Spinal cord (tissue), 10 donors: ENCODE data around the gene UBE2E2. TPM values are rescaled to one million over a fixed set of nuclear protein-coding genes. Genes with fewer than 3 reads are reported as not detected.
"Not testable (repeated sequence)": the region's sequence is repeated elsewhere in the genome, so short reads cannot be mapped to it uniquely, and the experiment has no call there.

ENCODE experiments used
- DNase-seq, 6 donors: peaks; one replicate each; pipeline versions ENCODE4 v3.0.0 to v3.0.0-alpha.2; 2013 to 2015; ENCODE audit warnings: low spot score in 6 of 6, low read depth in 4 of 6
- H3K27ac ChIP-seq: one replicate; pipeline ENCODE4 v1.5.1; 2013; ENCODE audit warnings: low read depth, low read length, control low read depth
- H3K27me3 ChIP-seq: one replicate; pipeline ENCODE4 v1.6.1; 2013; ENCODE audit warnings: low read length; ENCODE audit not compliant: control insufficient read depth, insufficient read depth
- H3K36me3 ChIP-seq: one replicate; pipeline ENCODE4 v1.6.1; 2013; ENCODE audit warnings: low read length; ENCODE audit not compliant: control insufficient read depth, insufficient read depth
- H3K4me1 ChIP-seq: one replicate; pipeline ENCODE4 v1.6.1; 2013; ENCODE audit warnings: low read length; ENCODE audit not compliant: control insufficient read depth, insufficient read depth
- H3K4me3 ChIP-seq: one replicate; pipeline ENCODE4 v1.5.1; 2013; ENCODE audit warnings: low read depth, low read length, control low read depth
- H3K9me3 ChIP-seq: one replicate; pipeline ENCODE4 v1.6.1; 2013; ENCODE audit warnings: low read length; ENCODE audit not compliant: control insufficient read depth, insufficient read depth
- WGBS: methylation state at CpG from one replicate; pipeline ENCODE4 v1.1.5; 2013; ENCODE audit warnings: missing lambda C conversion rate; ENCODE audit not compliant: insufficient coverage; 5-methylcytosine and 5-hydroxymethylcytosine counted together
- polyA plus RNA-seq, 2 donors: library from polyadenylated mRNA; unstranded; fragments of 120-200 nt; gene quantifications; one replicate each; pipeline ENCODE4 v1.2.1, GENCODE V29; 2013; ENCODE audit not compliant: insufficient read length in 2 of 2
- total RNA-seq, 2 donors: library from RNA; depleted of rRNA in 1 of 2; stranded (reverse); fragments of 120-200 nt in 1 of 2; fragments of >200 nt in 1 of 2; gene quantifications; one replicate each; pipeline versions ENCODE4 v1.2.3 to v1.2.4, GENCODE V29; 2013 to 2014
- donor health status: healthy.

UBE2E2 gene
- total and polyA plus RNA-seq, 4 donors, result 38.8 to 144 (median 82.6) TPM

- 100% methylated on average over 1 of the region's 6 CpGs for WGBS
- Histone ChIP-seq H3K27me3 (no peaks in the 10 kb centered on the region), H3K27ac (no peak overlapping the region), H3K4me1 (no peaks in the 10 kb centered on the region), H3K36me3 (no peaks in the 10 kb centered on the region), H3K4me3 (no peak overlapping the region), H3K9me3 (no peaks in the 10 kb centered on the region)
- DNase-seq, result no peak
Measured at GRCh38 chr3:23329471-23330105, 126.5 kb downstream of the UBE2E2 start.

GRCh38 chr3:23330568-23330967, 127.4 kb downstream of the UBE2E2 start:
- H3K27ac ChIP-seq, result no peak overlapping the region
- no peaks in the 10 kb centered on the region for H3K4me1 ChIP-seq
- no peaks in the 10 kb centered on the region for H3K36me3 ChIP-seq
- no peak overlapping the region for H3K4me3 ChIP-seq
- no peaks in the 10 kb centered on the region for H3K9me3 ChIP-seq
- no peaks in the 10 kb centered on the region for H3K27me3 ChIP-seq
- no CpG with 5 or more reads among the region's 1 CpG for WGBS
- DNase-seq, result no peak

GRCh38 chr3:23331141-23331935, 128.2 kb downstream of the UBE2E2 start:
- Histone ChIP-seq H3K4me1 (no peaks in the 10 kb centered on the region), H3K9me3 (no peaks in the 10 kb centered on the region), H3K27me3 (no peaks in the 10 kb centered on the region), H3K4me3 (no peak overlapping the region), H3K27ac (no peak overlapping the region), H3K36me3 (no peaks in the 10 kb centered on the region)
- 83% methylated on average over 1 of the region's 1 CpG for WGBS
- DNase-seq, result no peak

GRCh38 chr3:23333633-23334032, 130.5 kb downstream of the UBE2E2 start:
- Histone ChIP-seq H3K36me3 (no peaks in the 10 kb centered on the region), H3K9me3 (no peaks in the 10 kb centered on the region), H3K27ac (no peak overlapping the region), H3K27me3 (no peaks in the 10 kb centered on the region), H3K4me3 (no peak overlapping the region), H3K4me1 (no peaks in the 10 kb centered on the region)
- no peak for DNase-seq
- WGBS, result no CpG with 5 or more reads among the region's 2 CpGs

GRCh38 chr3:23336853-23337252, 133.7 kb downstream of the UBE2E2 start:
- no CpG with 5 or more reads among the region's 4 CpGs for WGBS

GRCh38 chr3:23341147-23341838, 138.2 kb downstream of the UBE2E2 start:
- Histone ChIP-seq H3K9me3 (no peaks in the 10 kb centered on the region), H3K27me3 (no peaks in the 10 kb centered on the region), H3K4me3 (no peak overlapping the region), H3K4me1 (no peaks in the 10 kb centered on the region), H3K27ac (no peak overlapping the region), H3K36me3 (no peaks in the 10 kb centered on the region)
- no CpG with 5 or more reads among the region's 1 CpG for WGBS
- DNase-seq, result no peak

More at GRCh38 chr3:23336853-23337252, 133.7 kb downstream of the UBE2E2 start:
- not testable (repeated sequence) for H3K9me3 ChIP-seq, H3K36me3 ChIP-seq, H3K4me1 ChIP-seq, H3K4me3 ChIP-seq, DNase-seq, H3K27ac ChIP-seq, H3K27me3 ChIP-seq

GRCh38 chr3:23342343-23342742, 139.2 kb downstream of the UBE2E2 start:
- Histone ChIP-seq H3K27ac (no peak overlapping the region), H3K27me3 (no peaks in the 10 kb centered on the region), H3K4me1 (no peaks in the 10 kb centered on the region), H3K9me3 (no peaks in the 10 kb centered on the region), H3K36me3 (no peaks in the 10 kb centered on the region), H3K4me3 (no peak overlapping the region)
- WGBS, result no CpG with 5 or more reads among the region's 4 CpGs
- no peak for DNase-seq

- WGBS, result no CpG with 5 or more reads among the region's 7 CpGs
- Histone ChIP-seq H3K27ac (no peak overlapping the region), H3K27me3 (no peaks in the 10 kb centered on the region), H3K9me3 (no peaks in the 10 kb centered on the region), H3K4me3 (no peak overlapping the region), H3K4me1 (no peaks in the 10 kb centered on the region), H3K36me3 (no peaks in the 10 kb centered on the region)
- DNase-seq, result no peak
Measured at GRCh38 chr3:23343509-23343908, 140.4 kb downstream of the UBE2E2 start.

GRCh38 chr3:23344886-23345285, 141.8 kb downstream of the UBE2E2 start:
- Histone ChIP-seq H3K9me3 (no peaks in the 10 kb centered on the region), H3K4me3 (no peak overlapping the region), H3K27ac (no peak overlapping the region), H3K36me3 (no peaks in the 10 kb centered on the region), H3K4me1 (no peaks in the 10 kb centered on the region), H3K27me3 (no peaks in the 10 kb centered on the region)
- no CpG with 5 or more reads among the region's 1 CpG for WGBS
- no peak for DNase-seq
